Aorta (tissue), 5 donors: ENCODE results near the gene SLC43A3. TPM values are rescaled to one million over a fixed set of nuclear protein-coding genes. Genes with fewer than 3 reads are reported as not detected.
"Not testable (repeated sequence)": the region's sequence is repeated elsewhere in the genome, so short reads cannot be mapped to it uniquely, and the experiment has no call there.

Experiments used
- ATAC-seq: fragments of 200-7000 bp; cut with Tn5 transposase; one replicate; pipeline ENCODE4 v1.9.1; 2022; ENCODE audit warnings: moderate library complexity; ENCODE audit not compliant: low FRiP score
- DNase-seq, 2 donors: peaks; one replicate each; pipeline ENCODE4 v3.0.0-alpha.2; 2020
- H3K27ac ChIP-seq, 2 donors: one replicate each; pipeline ENCODE4 v1.5.1; 2013; ENCODE audit warnings: low read length in 2 of 2, mild to moderate bottlenecking in 2 of 2, moderate library complexity in 2 of 2, control low read depth in 1 of 2, inconsistent platforms in 1 of 2, low read depth in 1 of 2
- H3K27me3 ChIP-seq, 2 donors: one replicate each; pipeline ENCODE4 v1.6.1; 2013; ENCODE audit warnings: control low read depth in 1 of 2, low read length in 1 of 2, mild to moderate bottlenecking in 1 of 2, moderate library complexity in 1 of 2; ENCODE audit not compliant: insufficient read depth in 2 of 2, control insufficient read depth in 1 of 2
- H3K36me3 ChIP-seq, 2 donors: one replicate each; pipeline ENCODE4 v1.6.1; 2013; ENCODE audit warnings: control low read depth in 1 of 2, low read length in 1 of 2, mild to moderate bottlenecking in 1 of 2; ENCODE audit not compliant: insufficient read depth in 2 of 2, control insufficient read depth in 1 of 2
- H3K4me1 ChIP-seq, 2 donors: one replicate each; pipeline ENCODE4 v1.6.1; 2013; ENCODE audit warnings: low read length in 2 of 2, control low read depth in 1 of 2, mild to moderate bottlenecking in 1 of 2, moderate library complexity in 1 of 2; ENCODE audit not compliant: insufficient read depth in 2 of 2, control insufficient read depth in 1 of 2
- H3K4me3 ChIP-seq, 2 donors: one replicate each; pipeline ENCODE4 v1.5.1; 2013; ENCODE audit warnings: low read length in 2 of 2, control low read depth in 1 of 2, mild to moderate bottlenecking in 1 of 2
- H3K9me3 ChIP-seq: one replicate; pipeline ENCODE4 v1.6.1; 2013; ENCODE audit warnings: mild to moderate bottlenecking, low read length; ENCODE audit not compliant: control insufficient read depth
- WGBS, 2 donors: extraction: QIAGEN DNeasy Blood & Tissue Kit; methylation state at CpG; one replicate each; pipeline ENCODE4 v1.1.7; 2013; 5-methylcytosine and 5-hydroxymethylcytosine counted together
- intact Hi-C, 2 donors: fragments of 100-400 bp; cut with DNase I; formaldehyde crosslinking; loops; one replicate each; pipeline versions ENCODE4 v1.14.2 to v1.15.0; 2022
- polyA plus RNA-seq, 2 donors: library from polyadenylated mRNA; stranded (reverse); fragments of 200-250 nt; gene quantifications; one replicate each; pipeline ENCODE4 v1.2.3, GENCODE V29; 2013
- total RNA-seq, 2 donors: library from RNA; stranded (reverse); fragmentation: NEBNext Ultra II Directional; extraction: Animal tissue kit (Norgen Biotek cat#: 25700); gene quantifications; one replicate each; pipeline ENCODE4 v1.2.1, GENCODE V29; 2021
- donor health status: healthy with polysubstance abuse.
- donor health status: Bipolar disorder and iron deficiency.
- donor health status: DM: no; HTN: no; CAD: no.
- donor health status: DM: no; HTN: no; CAD: no.
- donor health status: DM: yes; HTN: yes; CAD: no.

Gene SLC43A3
- total and polyA plus RNA-seq, 4 donors: 28.0 to 97.8 (median 45.1) TPM

DNA sequence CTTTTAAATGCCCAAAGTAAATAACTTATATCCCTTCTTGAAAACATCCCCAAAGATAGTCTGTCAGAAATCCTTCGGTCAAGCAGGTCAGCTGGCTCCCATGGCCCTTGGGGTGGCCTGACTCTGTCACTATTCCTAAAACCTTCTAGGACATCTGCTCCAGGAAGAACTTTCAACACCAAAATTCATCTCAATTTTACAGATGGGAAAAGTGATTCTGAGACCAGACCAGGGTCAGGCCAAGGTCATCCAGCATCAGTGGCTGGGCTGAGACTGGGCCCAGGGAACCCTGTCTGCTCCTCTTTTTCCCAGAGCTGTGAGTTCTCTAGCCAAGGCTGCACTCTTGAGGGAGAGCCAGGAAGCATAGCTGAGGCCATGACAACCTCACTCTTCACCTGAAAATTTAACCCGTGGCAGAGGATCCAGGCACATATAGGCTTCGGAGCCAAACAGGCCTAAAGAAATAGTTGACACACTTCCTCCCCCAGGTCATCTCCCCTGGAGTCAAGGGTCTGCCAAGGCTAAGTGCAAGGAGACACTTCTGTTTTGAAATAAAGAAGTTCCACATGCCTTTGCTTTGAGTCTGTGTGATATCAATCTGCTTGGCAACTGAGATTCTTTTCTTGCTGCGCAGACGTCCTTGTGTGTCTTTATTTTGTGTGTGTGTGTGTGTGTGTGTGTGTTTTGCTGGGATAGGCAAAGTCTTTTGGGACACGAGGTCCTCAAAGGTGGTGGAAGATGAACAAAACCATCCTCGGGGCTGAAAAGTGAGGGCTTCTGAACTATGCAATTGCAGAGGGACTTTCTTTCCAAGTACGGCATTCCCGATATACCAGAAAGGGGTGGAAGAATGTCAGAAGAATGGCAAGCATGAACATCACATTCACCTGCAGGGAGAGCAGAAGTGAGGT lies 19.7 kb downstream of the SLC43A3 start:
- intact Hi-C loops: no loop called here
- WGBS, 2 donors: 78 to 84% methylated on average over 9 of the region's 9 CpGs
- DNase-seq (no peak), ATAC-seq (no peak)
- no peaks in the 10 kb centered on the region for H3K27me3 ChIP-seq
- H3K4me1 ChIP-seq: no peaks in the 10 kb centered on the region
- H3K4me3 ChIP-seq: no peak overlapping the region
- no peak overlapping the region for H3K27ac ChIP-seq
- H3K9me3 ChIP-seq: no peaks in the 10 kb centered on the region
- peaks cover 8 to 14% of the 10 kb centered on the region in 2 donors for H3K36me3 ChIP-seq

DNA sequence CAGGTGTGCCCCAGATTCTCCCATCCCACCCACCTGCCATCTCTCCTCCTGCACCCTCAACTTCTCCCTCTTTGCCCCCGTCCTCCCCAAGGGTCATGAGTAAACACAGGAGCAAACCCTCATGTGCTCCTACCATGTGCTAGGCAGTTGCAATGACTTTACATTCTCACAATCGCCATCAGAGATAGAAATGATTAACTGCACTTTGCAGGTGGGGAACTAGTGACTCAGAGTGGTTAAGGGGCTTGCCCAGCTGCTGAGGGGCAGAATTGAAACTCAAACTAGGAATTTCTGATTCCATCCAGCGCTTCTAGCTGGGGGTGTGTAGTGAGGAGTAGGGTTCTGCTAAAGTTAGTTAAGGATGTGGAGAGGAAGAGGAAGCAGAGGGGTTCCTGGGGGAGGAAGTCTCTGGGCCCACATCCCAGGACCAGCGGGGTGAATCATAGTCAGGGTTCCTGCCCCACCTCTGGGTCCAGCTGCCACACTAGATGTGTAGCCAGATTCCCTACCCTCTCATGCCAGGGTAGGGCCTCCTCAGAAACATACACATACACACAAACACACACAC lies 20.5 kb downstream of the SLC43A3 start:
- H3K4me1 ChIP-seq: no peaks in the 10 kb centered on the region
- H3K36me3 ChIP-seq: peaks cover 8 to 14% of the 10 kb centered on the region in 2 donors
- WGBS, 2 donors: 81 to 83% methylated on average over 4 of the region's 4 CpGs
- intact Hi-C loops: no loop called here
- peak; percentile 53 for ATAC-seq
- H3K27ac ChIP-seq: no peak overlapping the region
- no peaks in the 10 kb centered on the region for H3K9me3 ChIP-seq
- no peaks in the 10 kb centered on the region for H3K27me3 ChIP-seq
- DNase-seq: peak in 1 of 2 donors; percentile 55
- H3K4me3 ChIP-seq: no peak overlapping the region

DNA sequence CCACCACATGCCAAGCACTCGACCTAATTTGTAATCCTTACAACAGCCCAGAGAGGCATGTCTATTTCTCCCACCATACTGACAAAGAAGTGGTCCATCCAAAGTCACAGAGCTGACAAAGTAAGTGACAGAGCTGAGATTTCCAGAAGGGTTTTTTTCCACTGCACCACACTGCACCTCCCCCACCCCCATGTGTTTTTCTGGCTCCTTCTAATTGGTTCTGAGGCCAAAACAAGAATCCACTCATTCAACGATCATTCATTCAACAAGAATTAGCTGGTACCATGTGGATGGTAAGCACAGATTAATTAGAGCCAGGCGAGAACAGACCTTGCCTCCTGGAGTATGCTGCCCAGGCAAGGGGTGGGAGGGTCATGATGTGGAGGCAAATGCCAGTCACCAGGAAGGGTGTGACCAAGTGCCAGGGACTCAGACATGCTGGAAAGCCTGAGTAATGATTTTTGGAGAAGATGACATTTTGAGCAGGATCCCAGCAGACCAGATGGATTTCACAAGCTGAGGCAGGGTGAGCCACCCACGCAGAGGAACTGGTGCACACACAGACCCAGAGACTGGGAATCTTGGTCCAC lies 21.6 kb downstream of the SLC43A3 start:
- H3K36me3 ChIP-seq: peaks cover 8 to 14% of the 10 kb centered on the region in 2 donors
- ATAC-seq: peak; percentile 20
- no peak for DNase-seq

DNA sequence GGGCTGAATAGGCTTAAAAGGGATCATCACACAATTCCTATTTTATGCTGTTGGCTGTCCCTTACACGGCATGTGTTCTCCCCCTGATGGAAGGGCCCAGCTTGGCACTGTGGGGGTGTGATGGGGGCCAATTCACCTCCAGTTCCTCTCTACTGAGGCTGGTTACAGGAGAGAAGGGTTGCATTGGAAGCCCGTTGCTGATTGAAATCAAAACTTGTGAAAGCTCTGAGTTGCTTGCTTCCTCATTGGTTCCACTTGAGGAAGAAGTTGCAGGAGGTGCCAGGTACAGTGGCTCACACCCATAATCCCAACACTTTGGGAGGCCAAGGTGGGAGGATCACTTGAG lies 23.1 kb downstream of the SLC43A3 start:
- no peak overlapping the region for H3K4me3 ChIP-seq
- peaks cover 4% of the 10 kb centered on the region in 2 donors for H3K36me3 ChIP-seq
- ATAC-seq (no peak), DNase-seq (no peak)
- H3K9me3 ChIP-seq: no peaks in the 10 kb centered on the region
- no peaks in the 10 kb centered on the region for H3K4me1 ChIP-seq
- intact Hi-C loops: no loop called here
- no peak overlapping the region for H3K27ac ChIP-seq
- H3K27me3 ChIP-seq: no peaks in the 10 kb centered on the region
- WGBS, 2 donors: 89 to 98% methylated on average over 2 of the region's 2 CpGs

More for the DNA sequence above, 21.6 kb downstream of the SLC43A3 start:
- Histone ChIP-seq H3K27me3 (no peaks in the 10 kb centered on the region), H3K4me1 (no peaks in the 10 kb centered on the region), H3K27ac (no peak overlapping the region), H3K4me3 (no peak overlapping the region), H3K9me3 (no peaks in the 10 kb centered on the region)
- intact Hi-C loops: no loop called here
- 78 to 79% methylated on average over 4 of the region's 4 CpGs for WGBS, 2 donors

DNA sequence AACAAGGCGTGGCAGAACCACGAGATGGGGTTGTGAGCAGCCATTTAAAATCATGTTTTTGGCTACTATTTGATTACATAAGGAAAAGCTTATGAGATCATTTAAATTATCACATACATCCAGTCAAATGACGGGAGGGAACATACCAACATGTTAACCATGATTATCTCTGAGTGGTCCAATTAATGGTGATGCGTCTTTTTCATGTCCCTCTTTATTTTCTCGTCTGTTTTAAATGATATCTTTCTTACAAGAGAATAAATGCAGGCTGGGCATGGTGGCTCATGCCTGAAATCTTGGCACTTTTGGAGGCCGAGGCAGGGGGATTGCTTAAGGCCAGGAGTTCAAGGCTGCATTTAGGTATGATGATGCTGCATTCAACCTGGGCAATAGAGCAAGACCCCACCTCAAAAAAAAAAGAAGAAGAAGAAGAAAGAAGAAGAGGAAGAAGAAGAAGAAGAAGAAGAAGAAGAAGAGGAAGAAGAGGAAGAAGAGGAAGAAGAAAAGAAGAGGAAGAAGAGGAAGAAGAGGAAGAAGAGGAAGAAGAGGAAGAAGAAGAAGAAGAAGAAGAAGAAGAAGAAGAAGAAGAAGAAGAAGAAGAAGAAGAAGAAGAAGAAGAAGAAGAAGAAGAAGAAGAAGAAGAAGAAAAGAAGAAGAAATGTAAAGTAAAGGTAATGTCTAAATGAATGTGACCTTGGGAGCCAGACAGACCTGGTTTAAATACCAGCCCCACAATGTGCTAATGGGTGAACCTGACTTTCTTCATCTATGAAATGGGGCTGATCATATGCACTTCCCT lies 23.7 kb downstream of the SLC43A3 start:
- not testable (repeated sequence) for H3K4me1 ChIP-seq, H3K4me3 ChIP-seq
- WGBS, 2 donors: 78 to 83% methylated on average over 6 of the region's 6 CpGs

DNA sequence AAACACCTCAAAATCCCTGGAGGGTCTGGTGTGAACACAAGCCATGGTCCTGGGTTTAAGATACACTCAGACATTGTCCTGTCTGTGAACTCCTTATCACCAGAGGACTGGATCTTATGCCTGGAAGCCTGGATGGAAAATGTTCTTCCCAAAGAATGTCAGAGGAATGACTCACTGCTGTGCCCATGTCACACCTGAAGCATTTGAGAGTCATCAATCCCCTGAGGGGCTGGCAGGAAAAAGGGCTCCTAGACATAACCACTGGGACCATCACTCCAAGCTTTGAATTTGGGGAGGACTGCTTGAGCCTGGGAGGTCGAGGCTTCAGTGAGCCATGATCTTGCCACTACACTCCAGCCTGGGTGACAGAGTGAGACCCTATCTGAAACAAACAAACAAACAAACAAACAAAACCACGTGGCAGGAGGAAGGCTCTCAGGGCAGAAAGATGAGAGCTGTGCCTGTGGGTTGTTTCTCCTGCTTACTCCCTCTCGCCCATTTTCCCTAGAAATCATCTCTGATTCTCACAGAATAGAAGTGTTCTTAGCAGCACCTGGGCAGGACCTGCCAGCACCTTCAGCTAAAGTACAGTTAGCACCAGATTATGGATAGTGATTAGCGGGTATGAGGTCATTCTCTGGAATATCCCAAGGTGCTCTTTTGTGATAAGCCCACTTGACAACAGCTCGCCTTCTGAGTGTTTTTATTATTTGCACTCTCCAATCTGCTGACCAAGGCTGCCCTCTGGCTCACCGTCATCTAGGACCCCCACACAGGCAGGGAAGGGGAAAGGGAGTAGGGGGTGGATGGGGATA lies 24.5 kb downstream of the SLC43A3 start:
- H3K4me3 ChIP-seq: no peak overlapping the region
- H3K4me1 ChIP-seq: no peaks in the 10 kb centered on the region
- H3K9me3 ChIP-seq: no peaks in the 10 kb centered on the region
- intact Hi-C loops: no loop called here
- peaks cover 0 to under 1% of the 10 kb centered on the region in 2 donors for H3K36me3 ChIP-seq
- WGBS, 2 donors: 51 to 63% methylated on average over 6 of the region's 6 CpGs
- no peaks in the 10 kb centered on the region for H3K27me3 ChIP-seq
- ATAC-seq (no peak), DNase-seq (no peak)
- H3K27ac ChIP-seq: no peak overlapping the region

More for the DNA sequence above, 23.7 kb downstream of the SLC43A3 start:
- H3K9me3 ChIP-seq, intact Hi-C loops, ATAC-seq, H3K27me3 ChIP-seq, H3K36me3 ChIP-seq, H3K27ac ChIP-seq, DNase-seq: not testable (repeated sequence)

DNA sequence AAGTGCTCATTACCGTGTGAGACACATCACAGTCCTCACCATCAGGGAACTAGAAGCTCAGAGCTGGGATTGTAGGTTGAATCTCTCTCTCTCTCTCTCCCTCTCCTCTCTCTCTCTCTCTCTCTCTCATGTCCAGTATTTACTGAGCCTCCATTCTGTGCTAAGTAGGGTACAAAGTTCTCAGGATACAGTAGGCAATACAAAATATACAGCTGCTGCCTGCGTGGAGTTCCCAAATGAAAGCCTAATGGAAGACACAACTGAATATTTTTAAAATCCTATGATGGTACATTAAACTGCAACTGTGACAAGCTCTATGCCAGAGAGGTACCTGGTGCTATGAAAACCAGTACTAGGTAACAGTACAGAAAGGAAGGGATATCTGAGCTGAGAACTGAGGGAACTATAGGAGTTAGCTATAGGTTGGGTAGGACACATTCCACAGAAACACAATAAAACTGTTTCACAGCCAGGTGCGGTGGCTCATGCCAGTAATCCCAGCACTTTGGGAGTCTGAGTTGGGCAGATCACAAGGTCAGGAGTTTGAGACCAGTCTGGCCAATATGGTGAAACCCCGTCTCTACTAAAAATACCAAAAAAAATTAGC lies 26.8 kb downstream of the SLC43A3 start:
- no peaks in the 10 kb centered on the region for H3K27me3 ChIP-seq
- H3K36me3 ChIP-seq: no peaks in the 10 kb centered on the region
- H3K27ac ChIP-seq: no peak overlapping the region
- H3K4me3 ChIP-seq: no peak overlapping the region
- H3K9me3 ChIP-seq: no peaks in the 10 kb centered on the region
- 77 to 79% methylated on average over 4 of the region's 4 CpGs for WGBS, 2 donors
- ATAC-seq: no peak
- DNase-seq: no peak
- no peaks in the 10 kb centered on the region for H3K4me1 ChIP-seq
- intact Hi-C loops: no loop called here
